K562 (cell line): ENCODE data around the gene ASPHD2. TPM values are rescaled to one million over a fixed set of nuclear protein-coding genes. Genes with fewer than 3 reads are reported as not detected.

ENCODE experiments used
- ATF7 ChIP-seq: fragments of 450-650 bp; IDR thresholded peaks from 2 replicates; pipeline ENCODE4 v1.7.1; 2014; ENCODE audit warnings: mild to moderate bottlenecking, moderate library complexity
- BHLHE40 ChIP-seq: IDR thresholded peaks from 2 replicates; pipeline ENCODE4 v1.6.1; 2011; ENCODE audit warnings: low read length, improper control_type of control experiment
- CBFA2T2 ChIP-seq: fragments of 450-650 bp; conservative IDR thresholded peaks from 2 replicates; pipeline ENCODE4 v1.6.1; 2017; ENCODE audit warnings: mild to moderate bottlenecking
- CREM ChIP-seq: IDR thresholded peaks from 2 replicates; pipeline ENCODE4 v1.6.1; 2014; ENCODE audit warnings: antibody characterized with exemption, low read depth
- HDAC1 ChIP-seq, 2 experiments: fragments of 450-650 bp; IDR thresholded peaks; 2 replicates each; pipeline ENCODE4 v1.6.1; 2016 to 2017; ENCODE audit warnings: inconsistent platforms in 1 of 2, mild to moderate bottlenecking in 1 of 2, moderate library complexity in 1 of 2
- IRF2 ChIP-seq: sonication (generic); formaldehyde crosslinking; IDR thresholded peaks from 2 replicates; pipeline ENCODE4 v1.8.1; 2022; ENCODE audit warnings: mild to moderate bottlenecking, missing genetic modification reagents
- NEUROD1 ChIP-seq: fragments of 150-350 bp; IDR thresholded peaks from 2 replicates; pipeline ENCODE4 v1.6.1; 2014; ENCODE audit warnings: borderline replicate concordance, low read length, low read depth; ENCODE audit not compliant: partially characterized antibody
- RBM25 ChIP-seq: fragments of 200-400 bp; formaldehyde crosslinking; IDR thresholded peaks from 2 replicates; pipeline ENCODE4 v1.6.1; 2018; ENCODE audit warnings: low read length, low read depth, moderate library complexity; ENCODE audit not compliant: severe bottlenecking
- polyA plus RNA-seq, 8 experiments: library from polyadenylated mRNA; depleted of rRNA in 4 of 8; stranded (reverse) in 5 of 8; unstranded in 3 of 8; fragments of >200 nt; fragmentation: Nextera tagmentation in 2 of 8; fragmentation: Illumina TruSeq in 1 of 8; extraction: Ambion mirVana in 2 of 8; extraction: Trizol in 1 of 8; gene quantifications; 2 replicates each; pipeline versions ENCODE4 v1.2.1 to v1.2.3, GENCODE V29; 2011 to 2014; ENCODE audit warnings: inconsistent platforms in 1 of 8, missing spikeins in 1 of 8
- total RNA-seq, 7 experiments: library from RNA; depleted of rRNA in 6 of 7; stranded (reverse); fragments of >200 nt in 6 of 7; fragmentation: Illumina TruSeq in 2 of 7; extraction: Trizol in 2 of 7; gene quantifications; 2 replicates each; pipeline versions ENCODE4 v1.2.1 to v1.2.3, GENCODE V29; 2011 to 2021; ENCODE audit warnings: low replicate concordance in 1 of 7
- TF ChIP-seq, protein P1 (sequence below), 2 experiments: fragments of 450-650 bp in 1 of 2; sonication (generic) in 1 of 2; formaldehyde crosslinking in 1 of 2; IDR thresholded peaks in 1 of 2; conservative IDR thresholded peaks in 1 of 2; 2 replicates each; pipeline versions ENCODE4 v1.6.1 to v1.8.1; 2016 to 2023; ENCODE audit warnings: mild to moderate bottlenecking in 2 of 2, moderate library complexity in 2 of 2, inconsistent platforms in 1 of 2, missing genetic modification reagents in 1 of 2
- TF ChIP-seq, protein P2 (sequence below), 2 experiments: fragments of 450-650 bp; conservative IDR thresholded peaks; 2 replicates each; pipeline ENCODE4 v1.6.1; 2017; ENCODE audit warnings: mild to moderate bottlenecking in 2 of 2, moderate library complexity in 2 of 2

Gene ASPHD2
- total and polyA plus RNA-seq, 9 of the 15 experiments (the other 6 are each of a cell fraction or from before 2014, with no cell fraction given) = 0.18 to 0.64 (median 0.36) TPM

DNA sequence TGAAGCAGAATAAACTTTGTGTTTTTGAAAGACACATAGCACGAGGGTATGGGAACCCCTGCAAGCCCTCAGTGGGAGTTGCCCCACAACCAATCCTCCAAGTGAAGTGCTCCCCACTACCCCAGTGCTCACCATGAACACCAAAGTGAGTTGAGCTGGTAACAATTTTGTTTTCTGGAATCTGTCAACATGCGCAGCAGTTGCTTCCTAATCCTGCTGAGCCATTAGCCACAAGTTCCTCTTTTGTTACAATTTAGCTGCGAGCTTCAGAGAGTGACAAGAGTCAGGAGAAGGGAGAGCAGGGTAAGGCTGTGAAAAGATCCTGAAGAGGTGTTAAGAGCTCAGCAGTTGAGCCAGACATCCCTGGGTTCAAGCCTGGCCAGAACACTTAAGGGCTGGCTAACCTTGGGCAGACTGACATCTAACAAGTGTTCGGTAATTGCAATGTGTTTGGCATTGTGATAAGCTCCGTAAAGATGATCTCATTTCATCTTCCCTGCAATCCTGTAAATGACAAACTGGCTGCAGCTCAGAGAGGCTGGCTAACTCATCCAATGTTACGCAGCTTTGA, 24.1 kb upstream of the ASPHD2 start (continued):
- peak; percentile 83 for TF ChIP-seq CBFA2T2
- TF ChIP-seq ATF7 = peak; percentile 74
- peak; percentile 56; the same call in 1 of the 2 replicates for TF ChIP-seq CREM
- TF ChIP-seq, protein P1, sequence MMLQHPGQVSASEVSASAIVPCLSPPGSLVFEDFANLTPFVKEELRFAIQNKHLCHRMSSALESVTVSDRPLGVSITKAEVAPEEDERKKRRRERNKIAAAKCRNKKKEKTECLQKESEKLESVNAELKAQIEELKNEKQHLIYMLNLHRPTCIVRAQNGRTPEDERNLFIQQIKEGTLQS (IDR thresholded peaks at IDR 0.05) = peak; percentile 63
- TF ChIP-seq, protein P1 (CRISPR knock-in tag; conservative IDR thresholded peaks at IDR 0.05) = no peak
- TF ChIP-seq HDAC1 (IDR thresholded peaks at IDR 0.05) = peak in 1 of 2 experiments; percentile 85; a peak in 2 of 4 replicates
- TF ChIP-seq RBM25 = no peak
- TF ChIP-seq, protein P2, sequence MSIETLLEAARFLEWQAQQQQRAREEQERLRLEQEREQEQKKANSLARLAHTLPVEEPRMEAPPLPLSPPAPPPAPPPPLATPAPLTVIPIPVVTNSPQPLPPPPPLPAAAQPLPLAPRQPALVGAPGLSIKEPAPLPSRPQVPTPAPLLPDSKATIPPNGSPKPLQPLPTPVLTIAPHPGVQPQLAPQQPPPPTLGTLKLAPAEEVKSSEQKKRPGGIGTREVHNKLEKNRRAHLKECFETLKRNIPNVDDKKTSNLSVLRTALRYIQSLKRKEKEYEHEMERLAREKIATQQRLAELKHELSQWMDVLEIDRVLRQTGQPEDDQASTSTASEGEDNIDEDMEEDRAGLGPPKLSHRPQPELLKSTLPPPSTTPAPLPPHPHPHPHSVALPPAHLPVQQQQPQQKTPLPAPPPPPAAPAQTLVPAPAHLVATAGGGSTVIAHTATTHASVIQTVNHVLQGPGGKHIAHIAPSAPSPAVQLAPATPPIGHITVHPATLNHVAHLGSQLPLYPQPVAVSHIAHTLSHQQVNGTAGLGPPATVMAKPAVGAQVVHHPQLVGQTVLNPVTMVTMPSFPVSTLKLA (conservative IDR thresholded peaks at IDR 0.05) = peak; percentile 36 to 57; a peak in 3 of 4 replicates
- peak; percentile 52; the same call in 1 of the 2 replicates for TF ChIP-seq BHLHE40
- TF ChIP-seq NEUROD1 = peak; percentile 67
- no peak for TF ChIP-seq IRF2
